Natural killer cell (primary cell): Measurements from ENCODE around the gene MYH14. TPM values are rescaled to one million over a fixed set of nuclear protein-coding genes. Genes with fewer than 3 reads are reported as not detected.

ENCODE experiments used
- ATAC-seq, 3 donors: fragments of 150-1000 bp in 2 of 3; fragments of 200-7000 bp in 1 of 3; cut with Tn5 transposase; 1 replicate in 1 of 3; 2 replicates in 2 of 3; pipeline ENCODE4 v1.10.0; 2021; ENCODE audit warnings: mild to moderate bottlenecking in 2 of 3, moderate library complexity in 2 of 3
- DNase-seq, 2 donors: peaks; one replicate each; pipeline versions ENCODE4 v3.0.0 to v3.0.0-alpha.2; 2013 to 2021; ENCODE audit warnings: mixed read lengths in 1 of 2
- H3K27ac ChIP-seq: one replicate; pipeline ENCODE4 v1.5.1; 2013; ENCODE audit warnings: mild to moderate bottlenecking, low read length
- H3K27me3 ChIP-seq: one replicate; pipeline ENCODE4 v1.6.1; 2013; ENCODE audit warnings: low read length; ENCODE audit not compliant: control insufficient read depth, insufficient read depth
- H3K36me3 ChIP-seq: one replicate; pipeline ENCODE4 v1.6.1; 2013; ENCODE audit warnings: low read length; ENCODE audit not compliant: control insufficient read depth, insufficient read depth
- H3K4me1 ChIP-seq: one replicate; pipeline ENCODE4 v1.6.1; 2013; ENCODE audit warnings: low read length; ENCODE audit not compliant: control insufficient read depth, insufficient read depth
- H3K4me3 ChIP-seq: one replicate; pipeline ENCODE4 v1.5.1; 2013; ENCODE audit warnings: low read length
- H3K9me3 ChIP-seq: one replicate; pipeline ENCODE4 v1.6.1; 2013; ENCODE audit warnings: low read length; ENCODE audit not compliant: control insufficient read depth, insufficient read depth
- H3K27ac Mint-ChIP-seq, 2 donors: one replicate each; pipeline ENCODE4 v1.8.0; 2022; ENCODE audit warnings: mild to moderate bottlenecking in 2 of 2, mixed read lengths in 2 of 2, moderate library complexity in 1 of 2
- H3K27me3 Mint-ChIP-seq, 2 donors: one replicate each; pipeline ENCODE4 v1.8.0; 2022; ENCODE audit warnings: low read depth in 2 of 2, mixed read lengths in 2 of 2
- H3K36me3 Mint-ChIP-seq: one replicate; pipeline ENCODE4 v1.8.0; 2022; ENCODE audit warnings: mixed read lengths
- H3K4me1 Mint-ChIP-seq, 2 donors: one replicate each; pipeline ENCODE4 v1.8.0; 2022; ENCODE audit warnings: mixed read lengths in 2 of 2
- H3K4me3 Mint-ChIP-seq: one replicate; pipeline ENCODE4 v1.8.0; 2022; ENCODE audit warnings: mild to moderate bottlenecking, moderate library complexity, mixed read lengths
- H3K9me3 Mint-ChIP-seq, 2 donors: one replicate each; pipeline ENCODE4 v1.8.0; 2022; ENCODE audit warnings: mixed read lengths in 2 of 2
- CTCF ChIP-seq: fragments of 200-600 bp; IDR thresholded peaks from one replicate; pipeline ENCODE4 v1.8.0; 2022; ENCODE audit warnings: antibody characterized with exemption
- WGBS: methylation state at CpG from one replicate; pipeline ENCODE4 v1.1.7; 2013; ENCODE audit warnings: missing lambda C conversion rate; ENCODE audit not compliant: insufficient coverage; 5-methylcytosine and 5-hydroxymethylcytosine counted together
- intact Hi-C: fragments of 100-400 bp; cut with micrococcal nuclease; formaldehyde crosslinking; loops from one replicate; pipeline ENCODE4 v1.14.2; 2022
- total RNA-seq, 4 donors: library from RNA; stranded (reverse); fragments of 120-200 nt in 1 of 4; gene quantifications; one replicate each; pipeline versions ENCODE4 v1.2.3 to v1.2.4, GENCODE V29; 2013 to 2022

MYH14 gene
- total RNA-seq, 3 donors from 2014 or later (not counting 1 experiment from before 2014, with no cell fraction given) = not detected

GRCh38 chr19:50158577-50158976 lies 44.8 kb upstream of the MYH14 start:
- Mint-ChIP-seq H3K27me3 (peaks cover 9 to 19% of the 10 kb centered on the region in 2 donors), H3K27ac (no peak overlapping the region), H3K4me3 (no peak overlapping the region), H3K36me3 (no peaks in the 10 kb centered on the region), H3K4me1 (no peaks in the 10 kb centered on the region), H3K9me3 (peaks cover 0 to 2% of the 10 kb centered on the region in 2 donors)
- no peak for DNase-seq
- no peak for ATAC-seq
- no peaks in the 10 kb centered on the region for H3K36me3 ChIP-seq
- no peak overlapping the region for H3K27ac ChIP-seq
- H3K27me3 ChIP-seq = no peaks in the 10 kb centered on the region
- H3K4me3 ChIP-seq = no peak overlapping the region
- intact Hi-C loops = no loop called here
- no peaks in the 10 kb centered on the region for H3K4me1 ChIP-seq
- peaks cover 6% of the 10 kb centered on the region for H3K9me3 ChIP-seq
- TF ChIP-seq CTCF = no peak

- H3K4me1 Mint-ChIP-seq = no peaks in the 10 kb centered on the region
- Histone ChIP-seq H3K4me1 (no peaks in the 10 kb centered on the region), H3K27me3 (no peaks in the 10 kb centered on the region), H3K9me3 (peaks cover 6% of the 10 kb centered on the region), H3K36me3 (no peaks in the 10 kb centered on the region), H3K27ac (no peak overlapping the region), H3K4me3 (no peak overlapping the region)
- intact Hi-C loops = no loop called here
- DNase-seq = no peak
- no peak for ATAC-seq
- H3K9me3 Mint-ChIP-seq = peaks cover 0 to 2% of the 10 kb centered on the region in 2 donors
- peaks cover 9 to 15% of the 10 kb centered on the region in 2 donors for H3K27me3 Mint-ChIP-seq
- no peak overlapping the region for H3K27ac Mint-ChIP-seq
- TF ChIP-seq CTCF = no peak
- H3K36me3 Mint-ChIP-seq = no peaks in the 10 kb centered on the region
- WGBS = 97% methylated on average over 2 of the region's 2 CpGs
- no peak overlapping the region for H3K4me3 Mint-ChIP-seq
Measured at GRCh38 chr19:50159078-50159477, 44.3 kb upstream of the MYH14 start.

GRCh38 chr19:50162988-50163387 lies 40.4 kb upstream of the MYH14 start, which contains the start of gene IZUMO2:
TSS of gene IZUMO2 (minus strand) at chr19:50163281. CDS start at chr19:50163194, 87 bp downstream.
- no peaks in the 10 kb centered on the region for H3K27me3 ChIP-seq
- 21% methylated on average over 26 of the region's 26 CpGs for WGBS
- Mint-ChIP-seq H3K36me3 (no peaks in the 10 kb centered on the region), H3K4me1 (no peaks in the 10 kb centered on the region), H3K27me3 (peaks cover 8 to 9% of the 10 kb centered on the region in 2 donors), H3K27ac (no peak within 1 kb of the TSS), H3K9me3 (peaks cover 0 to 2% of the 10 kb centered on the region in 2 donors), H3K4me3 (no peak within 1 kb of the TSS)
- peaks cover 6% of the 10 kb centered on the region for H3K9me3 ChIP-seq
- no peaks in the 10 kb centered on the region for H3K36me3 ChIP-seq
- intact Hi-C loops = no loop called here
- H3K4me3 ChIP-seq = no peak within 1 kb of the TSS
- no peaks in the 10 kb centered on the region for H3K4me1 ChIP-seq
- H3K27ac ChIP-seq = no peak within 1 kb of the TSS
- no peak for ATAC-seq
- TF ChIP-seq CTCF = no peak
- no peak for DNase-seq

DNA sequence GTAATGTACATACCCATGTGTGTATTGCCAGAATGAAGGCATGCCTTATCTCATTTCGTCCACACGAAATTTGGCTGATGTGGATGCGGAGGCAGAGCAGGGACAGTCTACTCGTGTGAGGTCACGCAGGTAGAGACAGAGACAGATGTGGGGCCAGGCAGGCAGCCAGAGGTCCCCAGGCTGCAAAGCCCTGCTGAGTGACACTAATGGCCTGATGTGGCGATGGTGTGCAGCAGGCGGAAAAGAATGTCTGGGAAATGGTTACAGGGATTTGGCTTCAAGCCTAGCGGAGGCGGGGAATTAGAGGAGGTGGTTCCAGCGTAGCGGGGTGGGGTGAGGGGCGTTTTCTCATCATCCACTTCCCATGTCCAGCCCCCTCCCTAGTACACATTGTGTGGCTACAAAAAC lies 36.1 kb upstream of the MYH14 start:
- TF ChIP-seq CTCF = no peak
- H3K9me3 ChIP-seq = no peaks in the 10 kb centered on the region
- DNase-seq (no peak), ATAC-seq (no peak)
- no peaks in the 10 kb centered on the region for H3K36me3 ChIP-seq
- H3K36me3 Mint-ChIP-seq = no peaks in the 10 kb centered on the region
- 74% methylated on average over 12 of the region's 12 CpGs for WGBS
- peaks cover 0 to 11% of the 10 kb centered on the region in 2 donors for H3K27me3 Mint-ChIP-seq
- no peaks in the 10 kb centered on the region for H3K4me1 ChIP-seq
- no peak overlapping the region for H3K4me3 Mint-ChIP-seq
- H3K4me3 ChIP-seq = no peak overlapping the region
- H3K9me3 Mint-ChIP-seq = no peaks in the 10 kb centered on the region
- H3K27me3 ChIP-seq = no peaks in the 10 kb centered on the region
- intact Hi-C loops = no loop called here
- H3K27ac ChIP-seq = no peak overlapping the region
- peaks cover 0 to 8% of the 10 kb centered on the region in 2 donors for H3K4me1 Mint-ChIP-seq
- no peak overlapping the region for H3K27ac Mint-ChIP-seq
